ENCODE results near the gene PRXL2B.

PRXL2B gene

DNA sequence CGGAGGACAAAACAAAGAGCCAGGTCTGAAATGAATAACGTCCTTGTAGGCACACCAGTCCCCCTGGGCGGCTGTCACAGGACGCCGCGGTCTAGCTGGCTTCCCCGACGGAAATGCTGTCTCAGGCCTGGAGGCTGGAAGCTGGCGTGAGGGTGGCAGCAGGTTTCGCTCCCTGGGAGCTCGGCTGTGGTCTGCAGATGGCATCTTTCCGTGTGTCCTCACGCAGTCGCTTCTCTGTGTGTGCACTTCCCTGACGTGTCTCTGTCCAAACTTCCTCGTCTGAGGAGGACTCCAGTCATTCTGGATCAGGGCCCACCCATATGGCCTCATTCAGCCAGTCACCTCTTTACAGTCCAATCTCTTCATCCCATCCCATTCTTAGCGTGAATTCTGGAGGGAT is 16.2 kb upstream of the PRXL2B start:
- no peak overlapping the region for H3K23ac ChIP-seq (ENCODE audit: low read length)
- H3K79me2 ChIP-seq (ENCODE audit: control insufficient read depth, insufficient read depth, low read length): no peaks in the 10 kb centered on the region
- H4K5ac ChIP-seq (ENCODE audit: low read length): no peak overlapping the region
- no peaks in the 10 kb centered on the region for H3K79me1 ChIP-seq (ENCODE audit: low read length)
- H3K4me2 ChIP-seq (ENCODE audit: low read length): no peak overlapping the region
- no peak overlapping the region for H3K9ac ChIP-seq (ENCODE audit: low read length)
- H3K4ac ChIP-seq (ENCODE audit: low read depth, low read length): no peak overlapping the region
- H3K27me3 ChIP-seq (ENCODE audit: insufficient read depth, low read length, poor library complexity): no peaks in the 10 kb centered on the region
- H3K27ac ChIP-seq (ENCODE audit: low read depth, low read length): no peak overlapping the region
- no peak overlapping the region for H2BK15ac ChIP-seq (replicated peaks; ENCODE audit: low read depth)
- H2AK5ac ChIP-seq (ENCODE audit: low read length): no peak overlapping the region
- H4K8ac ChIP-seq (ENCODE audit: low read depth, low read length): no peak overlapping the region
- H3K36me3 ChIP-seq (ENCODE audit: control insufficient read depth, insufficient read depth, low read length): no peaks in the 10 kb centered on the region
- no peak for DNase-seq
- no peak overlapping the region for H2BK5ac ChIP-seq (ENCODE audit: low read length)
- WGBS (ENCODE audit: extremely low coverage, insufficient coverage, low lambda C conversion rate): no CpG with 5 or more reads among the region's 17 CpGs
- H3K4me1 ChIP-seq (ENCODE audit: control insufficient read depth, low read depth, low read length): no peaks in the 10 kb centered on the region
- H3K18ac ChIP-seq (ENCODE audit: low read length): no peak overlapping the region
- H2BK120ac ChIP-seq (ENCODE audit: low read depth, low read length): no peak overlapping the region
- H3K56ac ChIP-seq (ENCODE audit: low read length): no peak overlapping the region
- no peak overlapping the region for H3K4me3 ChIP-seq (ENCODE audit: low read length)

DNA sequence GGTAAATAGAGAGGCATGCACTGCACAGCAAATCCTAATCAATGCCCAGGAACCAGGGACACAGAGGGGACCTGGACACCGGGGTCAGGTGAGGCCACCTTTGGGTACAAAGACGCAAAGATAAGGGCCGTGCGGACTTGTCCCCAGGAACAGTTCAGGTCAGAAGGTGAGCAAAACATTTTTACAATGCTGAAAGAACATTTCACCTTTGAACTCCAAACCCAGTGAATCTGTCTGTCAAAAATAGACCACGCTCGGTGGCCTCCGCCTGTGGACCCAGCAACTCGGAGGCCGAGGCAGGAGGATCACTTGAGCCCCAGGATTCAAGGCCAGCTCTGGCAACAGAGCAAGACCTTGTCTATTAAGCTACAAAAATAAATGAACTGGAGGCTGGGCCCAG is 15.2 kb upstream of the PRXL2B start:
- H2AK5ac ChIP-seq (ENCODE audit: low read length): no peak overlapping the region
- H4K5ac ChIP-seq (ENCODE audit: low read length): no peak overlapping the region
- H3K9ac ChIP-seq (ENCODE audit: low read length): no peak overlapping the region
- DNase-seq: no peak
- H3K4me1 ChIP-seq (ENCODE audit: control insufficient read depth, low read depth, low read length): no peaks in the 10 kb centered on the region
- H3K18ac ChIP-seq (ENCODE audit: low read length): no peak overlapping the region
- no peak overlapping the region for H4K8ac ChIP-seq (ENCODE audit: low read depth, low read length)
- H2BK5ac ChIP-seq (ENCODE audit: low read length): no peak overlapping the region
- H3K36me3 ChIP-seq (ENCODE audit: control insufficient read depth, insufficient read depth, low read length): no peaks in the 10 kb centered on the region
- H3K56ac ChIP-seq (ENCODE audit: low read length): no peak overlapping the region
- no peak overlapping the region for H3K4me2 ChIP-seq (ENCODE audit: low read length)
- no CpG with 5 or more reads among the region's 9 CpGs for WGBS (ENCODE audit: extremely low coverage, insufficient coverage, low lambda C conversion rate)
- H3K79me2 ChIP-seq (ENCODE audit: control insufficient read depth, insufficient read depth, low read length): no peaks in the 10 kb centered on the region
- no peak overlapping the region for H3K4ac ChIP-seq (ENCODE audit: low read depth, low read length)
- no peaks in the 10 kb centered on the region for H3K27me3 ChIP-seq (ENCODE audit: insufficient read depth, low read length, poor library complexity)
- no peak overlapping the region for H3K4me3 ChIP-seq (ENCODE audit: low read length)
- no peak overlapping the region for H2BK15ac ChIP-seq (replicated peaks; ENCODE audit: low read depth)
- no peak overlapping the region for H3K23ac ChIP-seq (ENCODE audit: low read length)
- no peak overlapping the region for H2BK120ac ChIP-seq (ENCODE audit: low read depth, low read length)
- H3K79me1 ChIP-seq (ENCODE audit: low read length): no peaks in the 10 kb centered on the region
- no peak overlapping the region for H3K27ac ChIP-seq (ENCODE audit: low read depth, low read length)

DNA sequence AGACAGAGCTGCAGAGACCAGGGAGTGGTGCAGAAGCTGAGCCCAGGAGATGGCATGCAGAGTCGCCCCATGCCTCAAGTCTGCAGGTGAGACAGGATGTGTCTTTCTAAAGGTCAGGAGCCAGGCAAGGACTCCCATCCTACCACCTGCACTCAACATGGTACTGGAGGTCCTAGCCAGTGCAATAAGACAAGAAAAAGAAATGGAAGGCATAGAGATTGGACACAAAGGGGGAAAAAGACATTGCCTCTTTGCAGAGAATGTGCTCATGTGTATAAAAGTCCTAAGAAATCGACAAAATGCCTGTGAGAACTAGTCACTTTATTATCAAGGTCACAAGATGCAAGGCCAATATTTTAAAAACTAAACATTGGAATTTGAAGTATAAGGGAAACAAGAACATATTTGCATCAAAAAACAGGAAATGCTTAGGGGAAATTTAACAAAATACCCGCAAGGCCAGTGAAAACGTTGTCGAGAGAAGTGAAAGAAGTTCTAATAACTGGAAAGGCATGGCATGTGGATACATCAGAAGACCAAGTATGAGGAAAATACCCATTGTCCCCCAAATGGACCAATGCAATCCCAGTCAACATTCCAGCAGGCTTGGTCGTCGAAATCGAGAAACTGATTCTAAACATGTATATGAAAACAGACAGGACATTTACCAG is 13.2 kb upstream of the PRXL2B start:
- no peak overlapping the region for H3K4me3 ChIP-seq (ENCODE audit: low read length)
- H3K79me2 ChIP-seq (ENCODE audit: control insufficient read depth, insufficient read depth, low read length): no peaks in the 10 kb centered on the region
- H3K27me3 ChIP-seq (ENCODE audit: insufficient read depth, low read length, poor library complexity): no peaks in the 10 kb centered on the region
- no peak overlapping the region for H2AK5ac ChIP-seq (ENCODE audit: low read length)
- no peak for DNase-seq
- H3K18ac ChIP-seq (ENCODE audit: low read length): no peak overlapping the region
- no peak overlapping the region for H3K9ac ChIP-seq (ENCODE audit: low read length)
- no peak overlapping the region for H4K8ac ChIP-seq (ENCODE audit: low read depth, low read length)
- no peak overlapping the region for H4K5ac ChIP-seq (ENCODE audit: low read length)
- no peaks in the 10 kb centered on the region for H3K79me1 ChIP-seq (ENCODE audit: low read length)
- H3K36me3 ChIP-seq (ENCODE audit: control insufficient read depth, insufficient read depth, low read length): no peaks in the 10 kb centered on the region
- H3K4me1 ChIP-seq (ENCODE audit: control insufficient read depth, low read depth, low read length): peaks cover 1% of the 10 kb centered on the region
- no peak overlapping the region for H2BK5ac ChIP-seq (ENCODE audit: low read length)
- H3K27ac ChIP-seq (ENCODE audit: low read depth, low read length): no peak overlapping the region
- no peak overlapping the region for H2BK120ac ChIP-seq (ENCODE audit: low read depth, low read length)
- H3K4me2 ChIP-seq (ENCODE audit: low read length): no peak overlapping the region
- H3K23ac ChIP-seq (ENCODE audit: low read length): no peak overlapping the region
- H3K4ac ChIP-seq (ENCODE audit: low read depth, low read length): no peak overlapping the region
- no CpG with 5 or more reads among the region's 8 CpGs for WGBS (ENCODE audit: extremely low coverage, insufficient coverage, low lambda C conversion rate)
- no peak overlapping the region for H2BK15ac ChIP-seq (replicated peaks; ENCODE audit: low read depth)
- H3K56ac ChIP-seq (ENCODE audit: low read length): no peak overlapping the region

DNA sequence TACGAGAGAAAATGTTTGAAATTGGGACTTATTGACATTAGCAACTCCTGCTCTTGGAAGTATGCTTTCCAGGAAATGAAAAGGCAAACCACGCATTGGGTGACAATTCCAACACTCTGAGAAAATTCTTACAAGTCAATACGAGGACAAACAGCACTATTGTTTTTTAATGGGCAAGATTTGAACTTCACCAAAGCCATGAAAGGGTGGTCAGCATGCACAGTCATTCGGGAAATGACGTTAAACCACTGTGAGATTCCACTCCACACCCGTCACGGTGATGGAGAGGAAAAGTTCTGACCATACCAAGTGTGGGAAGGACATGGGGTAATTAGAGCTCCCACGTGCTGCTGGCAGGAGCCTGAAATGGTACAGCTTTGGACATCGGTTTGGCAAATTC is 12.2 kb upstream of the PRXL2B start:
- peaks cover 1% of the 10 kb centered on the region for H3K4me1 ChIP-seq (ENCODE audit: control insufficient read depth, low read depth, low read length)
- H3K18ac ChIP-seq (ENCODE audit: low read length): no peak overlapping the region
- H2AK5ac ChIP-seq (ENCODE audit: low read length): no peak overlapping the region
- no peak overlapping the region for H2BK15ac ChIP-seq (replicated peaks; ENCODE audit: low read depth)
- no peaks in the 10 kb centered on the region for H3K27me3 ChIP-seq (ENCODE audit: insufficient read depth, low read length, poor library complexity)
- H3K4me2 ChIP-seq (ENCODE audit: low read length): no peak overlapping the region
- H3K23ac ChIP-seq (ENCODE audit: low read length): no peak overlapping the region
- no peaks in the 10 kb centered on the region for H3K79me1 ChIP-seq (ENCODE audit: low read length)
- no peak overlapping the region for H3K56ac ChIP-seq (ENCODE audit: low read length)
- H4K5ac ChIP-seq (ENCODE audit: low read length): no peak overlapping the region
- no peak overlapping the region for H3K4me3 ChIP-seq (ENCODE audit: low read length)
- no peak overlapping the region for H2BK120ac ChIP-seq (ENCODE audit: low read depth, low read length)
- no peak for DNase-seq
- H4K8ac ChIP-seq (ENCODE audit: low read depth, low read length): no peak overlapping the region
- H3K4ac ChIP-seq (ENCODE audit: low read depth, low read length): no peak overlapping the region
- no peak overlapping the region for H2BK5ac ChIP-seq (ENCODE audit: low read length)
- no peaks in the 10 kb centered on the region for H3K36me3 ChIP-seq (ENCODE audit: control insufficient read depth, insufficient read depth, low read length)
- no CpG with 5 or more reads among the region's 9 CpGs for WGBS (ENCODE audit: extremely low coverage, insufficient coverage, low lambda C conversion rate)
- H3K9ac ChIP-seq (ENCODE audit: low read length): no peak overlapping the region
- no peak overlapping the region for H3K27ac ChIP-seq (ENCODE audit: low read depth, low read length)
- no peaks in the 10 kb centered on the region for H3K79me2 ChIP-seq (ENCODE audit: control insufficient read depth, insufficient read depth, low read length)

DNA sequence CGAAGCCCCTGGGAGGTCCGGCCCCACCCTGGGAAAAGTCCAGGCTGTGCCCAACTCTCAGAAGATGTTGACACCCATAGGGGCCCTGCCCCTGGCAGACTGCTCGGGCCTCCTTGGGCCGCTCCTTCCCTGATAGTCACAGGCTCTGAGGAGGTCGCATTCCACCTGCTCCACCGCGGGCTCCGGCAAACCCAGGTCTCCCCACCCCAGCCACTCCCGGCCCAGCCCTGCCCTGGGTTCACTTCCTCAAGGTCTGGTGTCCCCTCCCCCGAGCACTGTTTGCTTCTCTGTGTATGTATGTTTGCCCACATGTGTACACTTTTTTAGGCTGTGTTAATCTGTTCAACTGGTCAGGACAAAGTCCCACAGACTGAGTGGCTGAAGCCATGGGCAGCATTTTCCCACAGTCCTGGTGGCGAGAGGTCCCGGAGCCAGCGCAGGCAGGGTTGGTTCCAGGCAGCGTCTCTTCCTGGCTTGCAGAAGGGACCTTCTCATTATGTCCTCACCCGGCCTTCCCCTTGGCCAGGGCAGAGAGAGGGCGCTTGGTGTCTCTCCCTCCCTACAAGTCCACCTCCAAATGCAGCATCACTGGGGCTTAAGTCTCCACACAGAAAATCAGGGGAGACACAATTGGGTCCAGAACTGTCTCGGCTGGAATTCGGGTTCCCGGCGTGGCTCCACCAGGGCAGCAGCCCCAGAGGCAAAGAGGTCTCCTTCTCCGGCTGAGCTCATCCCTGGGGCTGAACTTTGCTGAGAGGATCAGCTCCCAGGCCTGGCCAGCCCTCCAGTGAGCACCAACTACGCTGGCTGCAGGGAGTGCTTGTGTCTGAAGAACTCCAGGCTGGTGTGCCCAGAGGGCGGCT is 10.5 kb upstream of the PRXL2B start:
- H3K27ac ChIP-seq (ENCODE audit: low read depth, low read length): no peak overlapping the region
- no peak for DNase-seq

More for the DNA sequence above, 10.5 kb upstream of the PRXL2B start:
- H2BK120ac ChIP-seq (ENCODE audit: low read depth, low read length): no peak overlapping the region
- no peaks in the 10 kb centered on the region for H3K79me1 ChIP-seq (ENCODE audit: low read length)
- no peaks in the 10 kb centered on the region for H3K27me3 ChIP-seq (ENCODE audit: insufficient read depth, low read length, poor library complexity)
- H3K4me2 ChIP-seq (ENCODE audit: low read length): no peak overlapping the region
- H2BK5ac ChIP-seq (ENCODE audit: low read length): no peak overlapping the region
- H2AK5ac ChIP-seq (ENCODE audit: low read length): no peak overlapping the region
- no peak overlapping the region for H4K5ac ChIP-seq (ENCODE audit: low read length)
- H3K9ac ChIP-seq (ENCODE audit: low read length): no peak overlapping the region
- no peak overlapping the region for H2BK15ac ChIP-seq (replicated peaks; ENCODE audit: low read depth)
- H3K4me3 ChIP-seq (ENCODE audit: low read length): no peak overlapping the region
- no peaks in the 10 kb centered on the region for H3K36me3 ChIP-seq (ENCODE audit: control insufficient read depth, insufficient read depth, low read length)
- peaks cover 1% of the 10 kb centered on the region for H3K4me1 ChIP-seq (ENCODE audit: control insufficient read depth, low read depth, low read length)
- H3K4ac ChIP-seq (ENCODE audit: low read depth, low read length): no peak overlapping the region
- no peak overlapping the region for H3K23ac ChIP-seq (ENCODE audit: low read length)
- WGBS (ENCODE audit: extremely low coverage, insufficient coverage, low lambda C conversion rate): no CpG with 5 or more reads among the region's 23 CpGs
- H3K18ac ChIP-seq (ENCODE audit: low read length): no peak overlapping the region
- no peak overlapping the region for H3K56ac ChIP-seq (ENCODE audit: low read length)
- no peak overlapping the region for H4K8ac ChIP-seq (ENCODE audit: low read depth, low read length)
- no peaks in the 10 kb centered on the region for H3K79me2 ChIP-seq (ENCODE audit: control insufficient read depth, insufficient read depth, low read length)
